B cell (primary cell): ENCODE results near the gene GPR173.

ENCODE experiments used
- EZH2 ChIP-seq: IDR thresholded peaks from 2 replicates; pipeline ENCODE4 v1.6.1; 2012; ENCODE audit warnings: borderline replicate concordance, low read depth, mild to moderate bottlenecking, moderate library complexity, low read length; ENCODE audit not compliant: insufficient read depth, poor library complexity, severe bottlenecking
- TF ChIP-seq, protein P1 (sequence below): fragments of 200-600 bp; IDR thresholded peaks from one replicate; pipeline ENCODE4 v1.8.0; 2022; ENCODE audit warnings: antibody characterized with exemption, mild to moderate bottlenecking

GRCh38 chrX:53114864-53115549 is 66.4 kb downstream of the GPR173 start:
- TF ChIP-seq, protein P1, sequence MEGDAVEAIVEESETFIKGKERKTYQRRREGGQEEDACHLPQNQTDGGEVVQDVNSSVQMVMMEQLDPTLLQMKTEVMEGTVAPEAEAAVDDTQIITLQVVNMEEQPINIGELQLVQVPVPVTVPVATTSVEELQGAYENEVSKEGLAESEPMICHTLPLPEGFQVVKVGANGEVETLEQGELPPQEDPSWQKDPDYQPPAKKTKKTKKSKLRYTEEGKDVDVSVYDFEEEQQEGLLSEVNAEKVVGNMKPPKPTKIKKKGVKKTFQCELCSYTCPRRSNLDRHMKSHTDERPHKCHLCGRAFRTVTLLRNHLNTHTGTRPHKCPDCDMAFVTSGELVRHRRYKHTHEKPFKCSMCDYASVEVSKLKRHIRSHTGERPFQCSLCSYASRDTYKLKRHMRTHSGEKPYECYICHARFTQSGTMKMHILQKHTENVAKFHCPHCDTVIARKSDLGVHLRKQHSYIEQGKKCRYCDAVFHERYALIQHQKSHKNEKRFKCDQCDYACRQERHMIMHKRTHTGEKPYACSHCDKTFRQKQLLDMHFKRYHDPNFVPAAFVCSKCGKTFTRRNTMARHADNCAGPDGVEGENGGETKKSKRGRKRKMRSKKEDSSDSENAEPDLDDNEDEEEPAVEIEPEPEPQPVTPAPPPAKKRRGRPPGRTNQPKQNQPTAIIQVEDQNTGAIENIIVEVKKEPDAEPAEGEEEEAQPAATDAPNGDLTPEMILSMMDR, result no peak
- no peak for TF ChIP-seq EZH2
